ENCODE data around the gene FRMD3.
"Not testable (repeated sequence)": the region's sequence is repeated elsewhere in the genome, so short reads cannot be mapped to it uniquely, and the experiment has no call there.

FRMD3 gene

GRCh38 chr9:83385317-83385716, 152.9 kb downstream of the FRMD3 start:
- Histone ChIP-seq H3K27ac (ENCODE audit: insufficient read depth, low read depth, low read length, poor library complexity, severe bottlenecking) (no peak overlapping the region), H3K9me3 (ENCODE audit: control insufficient read depth, low read length) (no peaks in the 10 kb centered on the region), H3K36me3 (ENCODE audit: control insufficient read depth, insufficient read depth, low read length) (no peaks in the 10 kb centered on the region), H3K4me3 (ENCODE audit: insufficient read depth, low read depth, low read length) (no peak overlapping the region), H3K4me1 (ENCODE audit: control insufficient read depth, insufficient read depth, low read length) (no peaks in the 10 kb centered on the region), H3K27me3 (ENCODE audit: control insufficient read depth, insufficient read depth, low read length, poor library complexity, severe bottlenecking) (no peaks in the 10 kb centered on the region)
- 88 to 96% methylated on average over 2 of the region's 2 CpGs for WGBS, 2 experiments

GRCh38 chr9:83384214-83384613, 154.0 kb downstream of the FRMD3 start:
- no peaks in the 10 kb centered on the region for H3K9me3 ChIP-seq (ENCODE audit: control insufficient read depth, low read length)
- H3K27me3 ChIP-seq (ENCODE audit: control insufficient read depth, insufficient read depth, low read length, poor library complexity, severe bottlenecking), result no peaks in the 10 kb centered on the region
- no peak overlapping the region for H3K4me3 ChIP-seq (ENCODE audit: insufficient read depth, low read depth, low read length)
- no peak overlapping the region for H3K27ac ChIP-seq (ENCODE audit: insufficient read depth, low read depth, low read length, poor library complexity, severe bottlenecking)
- H3K4me1 ChIP-seq (ENCODE audit: control insufficient read depth, insufficient read depth, low read length), result no peaks in the 10 kb centered on the region
- H3K36me3 ChIP-seq (ENCODE audit: control insufficient read depth, insufficient read depth, low read length), result no peaks in the 10 kb centered on the region
- 74 to 84% methylated on average over 2 to 3 of the region's 3 CpGs for WGBS, 2 experiments

- no peaks in the 10 kb centered on the region for H3K4me1 ChIP-seq (ENCODE audit: control insufficient read depth, insufficient read depth, low read length)
- H3K9me3 ChIP-seq (ENCODE audit: control insufficient read depth, low read length), result no peaks in the 10 kb centered on the region
- no peak overlapping the region for H3K27ac ChIP-seq (ENCODE audit: insufficient read depth, low read depth, low read length, poor library complexity, severe bottlenecking)
- H3K4me3 ChIP-seq (ENCODE audit: insufficient read depth, low read depth, low read length), result no peak overlapping the region
- H3K36me3 ChIP-seq (ENCODE audit: control insufficient read depth, insufficient read depth, low read length), result no peaks in the 10 kb centered on the region
- no peaks in the 10 kb centered on the region for H3K27me3 ChIP-seq (ENCODE audit: control insufficient read depth, insufficient read depth, low read length, poor library complexity, severe bottlenecking)
- WGBS, 2 experiments, result 86 to 96% methylated on average over 2 of the region's 2 CpGs
These were observed 155.2 kb downstream of the FRMD3 start for GRCh38 chr9:83383034-83383433.

- H3K4me3 ChIP-seq (ENCODE audit: insufficient read depth, low read depth, low read length), result no peak overlapping the region
- H3K4me1 ChIP-seq (ENCODE audit: control insufficient read depth, insufficient read depth, low read length), result no peaks in the 10 kb centered on the region
- H3K27me3 ChIP-seq (ENCODE audit: control insufficient read depth, insufficient read depth, low read length, poor library complexity, severe bottlenecking), result no peaks in the 10 kb centered on the region
- no peak overlapping the region for H3K27ac ChIP-seq (ENCODE audit: insufficient read depth, low read depth, low read length, poor library complexity, severe bottlenecking)
- no peaks in the 10 kb centered on the region for H3K9me3 ChIP-seq (ENCODE audit: control insufficient read depth, low read length)
- H3K36me3 ChIP-seq (ENCODE audit: control insufficient read depth, insufficient read depth, low read length), result no peaks in the 10 kb centered on the region
These were observed 155.8 kb downstream of the FRMD3 start for GRCh38 chr9:83382421-83382820.

- no peaks in the 10 kb centered on the region for H3K36me3 ChIP-seq (ENCODE audit: control insufficient read depth, insufficient read depth, low read length)
- no peaks in the 10 kb centered on the region for H3K27me3 ChIP-seq (ENCODE audit: control insufficient read depth, insufficient read depth, low read length, poor library complexity, severe bottlenecking)
- H3K9me3 ChIP-seq (ENCODE audit: control insufficient read depth, low read length), result no peaks in the 10 kb centered on the region
- no peak overlapping the region for H3K27ac ChIP-seq (ENCODE audit: insufficient read depth, low read depth, low read length, poor library complexity, severe bottlenecking)
- H3K4me1 ChIP-seq (ENCODE audit: control insufficient read depth, insufficient read depth, low read length), result no peaks in the 10 kb centered on the region
- no peak overlapping the region for H3K4me3 ChIP-seq (ENCODE audit: insufficient read depth, low read depth, low read length)
These were observed 159.2 kb downstream of the FRMD3 start for GRCh38 chr9:83379045-83379444.

GRCh38 chr9:83372957-83373356, 165.2 kb downstream of the FRMD3 start:
- H3K4me1 ChIP-seq (ENCODE audit: control insufficient read depth, insufficient read depth, low read length), result no peaks in the 10 kb centered on the region
- H3K9me3 ChIP-seq (ENCODE audit: control insufficient read depth, low read length), result no peaks in the 10 kb centered on the region
- H3K27me3 ChIP-seq (ENCODE audit: control insufficient read depth, insufficient read depth, low read length, poor library complexity, severe bottlenecking), result no peaks in the 10 kb centered on the region
- no peak overlapping the region for H3K4me3 ChIP-seq (ENCODE audit: insufficient read depth, low read depth, low read length)
- H3K36me3 ChIP-seq (ENCODE audit: control insufficient read depth, insufficient read depth, low read length), result no peaks in the 10 kb centered on the region
- H3K27ac ChIP-seq (ENCODE audit: insufficient read depth, low read depth, low read length, poor library complexity, severe bottlenecking), result no peak overlapping the region
- 88 to 91% methylated on average over 5 of the region's 5 CpGs for WGBS, 2 experiments

GRCh38 chr9:83367326-83367725, 170.9 kb downstream of the FRMD3 start:
- no peaks in the 10 kb centered on the region for H3K27me3 ChIP-seq (ENCODE audit: control insufficient read depth, insufficient read depth, low read length, poor library complexity, severe bottlenecking)
- 88 to 100% methylated on average over 2 of the region's 2 CpGs for WGBS, 2 experiments
- no peak overlapping the region for H3K27ac ChIP-seq (ENCODE audit: insufficient read depth, low read depth, low read length, poor library complexity, severe bottlenecking)
- H3K4me1 ChIP-seq (ENCODE audit: control insufficient read depth, insufficient read depth, low read length), result no peaks in the 10 kb centered on the region
- H3K36me3 ChIP-seq (ENCODE audit: control insufficient read depth, insufficient read depth, low read length), result no peaks in the 10 kb centered on the region
- H3K4me3 ChIP-seq (ENCODE audit: insufficient read depth, low read depth, low read length), result no peak overlapping the region
- no peaks in the 10 kb centered on the region for H3K9me3 ChIP-seq (ENCODE audit: control insufficient read depth, low read length)

GRCh38 chr9:83362341-83362995, 175.7 kb downstream of the FRMD3 start:
- no peak overlapping the region for H3K27ac ChIP-seq (ENCODE audit: insufficient read depth, low read depth, low read length, poor library complexity, severe bottlenecking)
- no peaks in the 10 kb centered on the region for H3K4me1 ChIP-seq (ENCODE audit: control insufficient read depth, insufficient read depth, low read length)
- H3K36me3 ChIP-seq (ENCODE audit: control insufficient read depth, insufficient read depth, low read length), result no peaks in the 10 kb centered on the region
- H3K27me3 ChIP-seq (ENCODE audit: control insufficient read depth, insufficient read depth, low read length, poor library complexity, severe bottlenecking), result no peaks in the 10 kb centered on the region
- no peaks in the 10 kb centered on the region for H3K9me3 ChIP-seq (ENCODE audit: control insufficient read depth, low read length)
- no peak overlapping the region for H3K4me3 ChIP-seq (ENCODE audit: insufficient read depth, low read depth, low read length)

GRCh38 chr9:83359039-83359438, 179.2 kb downstream of the FRMD3 start:
- no peak overlapping the region for H3K27ac ChIP-seq (ENCODE audit: insufficient read depth, low read depth, low read length, poor library complexity, severe bottlenecking)
- no peaks in the 10 kb centered on the region for H3K4me1 ChIP-seq (ENCODE audit: control insufficient read depth, insufficient read depth, low read length)
- no peaks in the 10 kb centered on the region for H3K9me3 ChIP-seq (ENCODE audit: control insufficient read depth, low read length)
- H3K4me3 ChIP-seq (ENCODE audit: insufficient read depth, low read depth, low read length), result no peak overlapping the region
- H3K36me3 ChIP-seq (ENCODE audit: control insufficient read depth, insufficient read depth, low read length), result no peaks in the 10 kb centered on the region
- 91 to 92% methylated on average over 3 of the region's 3 CpGs for WGBS, 2 experiments
- H3K27me3 ChIP-seq (ENCODE audit: control insufficient read depth, insufficient read depth, low read length, poor library complexity, severe bottlenecking), result no peaks in the 10 kb centered on the region

- H3K4me1 ChIP-seq (ENCODE audit: control insufficient read depth, insufficient read depth, low read length); H3K4me3 ChIP-seq (ENCODE audit: insufficient read depth, low read depth, low read length); H3K9me3 ChIP-seq (ENCODE audit: control insufficient read depth, low read length); H3K36me3 ChIP-seq (ENCODE audit: control insufficient read depth, insufficient read depth, low read length); H3K27ac ChIP-seq (ENCODE audit: insufficient read depth, low read depth, low read length, poor library complexity, severe bottlenecking); H3K27me3 ChIP-seq (ENCODE audit: control insufficient read depth, insufficient read depth, low read length, poor library complexity, severe bottlenecking): not testable (repeated sequence)
- 95 to 100% methylated on average over 2 to 4 of the region's 4 CpGs for WGBS, 2 experiments
These were observed 179.7 kb downstream of the FRMD3 start for GRCh38 chr9:83358493-83358892.

GRCh38 chr9:83355729-83356151, 182.5 kb downstream of the FRMD3 start:
- H3K4me3 ChIP-seq (ENCODE audit: insufficient read depth, low read depth, low read length), result no peak overlapping the region
- WGBS, 2 experiments, result 45 to 74% methylated on average over 1 to 2 of the region's 2 CpGs
- no peaks in the 10 kb centered on the region for H3K4me1 ChIP-seq (ENCODE audit: control insufficient read depth, insufficient read depth, low read length)
- H3K27ac ChIP-seq (ENCODE audit: insufficient read depth, low read depth, low read length, poor library complexity, severe bottlenecking), result no peak overlapping the region
- H3K27me3 ChIP-seq (ENCODE audit: control insufficient read depth, insufficient read depth, low read length, poor library complexity, severe bottlenecking), result no peaks in the 10 kb centered on the region
- H3K36me3 ChIP-seq (ENCODE audit: control insufficient read depth, insufficient read depth, low read length), result no peaks in the 10 kb centered on the region
- no peaks in the 10 kb centered on the region for H3K9me3 ChIP-seq (ENCODE audit: control insufficient read depth, low read length)
